HepG2 (cell line): ENCODE measurements around the gene KREMEN1. TPM values are rescaled to one million over a fixed set of nuclear protein-coding genes. Genes with fewer than 3 reads are reported as not detected.

Experiments
- AGO2 ChIP-seq: fragments of 200-400 bp; formaldehyde crosslinking; optimal IDR thresholded peaks from 2 replicates; pipeline ENCODE3; 2017; ENCODE audit warnings: mild to moderate bottlenecking, low read depth, low read length, moderate library complexity
- FOXC1 ChIP-seq: sonication (generic); formaldehyde crosslinking; IDR thresholded peaks from 2 replicates; pipeline ENCODE4 v1.8.0; 2022; ENCODE audit warnings: mild to moderate bottlenecking, missing genetic modification reagents, borderline replicate concordance
- FOXO1 ChIP-seq: sonication (generic); formaldehyde crosslinking; IDR thresholded peaks from 2 replicates; pipeline ENCODE4 v1.4.0; 2020; ENCODE audit warnings: missing genetic modification reagents
- HNF4A ChIP-seq: sonication (generic); formaldehyde crosslinking; IDR thresholded peaks from 2 replicates; pipeline ENCODE4 v1.4.0; 2020; ENCODE audit warnings: missing genetic modification reagents
- KMT2B ChIP-seq: IDR thresholded peaks from 2 replicates; pipeline ENCODE4 v1.6.1; 2016; ENCODE audit warnings: missing genetic modification reagents, missing compliant biosample characterization
- NFYC ChIP-seq: IDR thresholded peaks from 2 replicates; pipeline ENCODE4 v1.6.1; 2016; ENCODE audit warnings: missing genetic modification reagents, missing compliant biosample characterization
- NR2F1 ChIP-seq, 2 experiments: fragments of 450-650 bp in 1 of 2; formaldehyde crosslinking in 1 of 2; IDR thresholded peaks; 2 replicates each; pipeline versions ENCODE4 v1.5.0 to v1.6.1; 2016 to 2020; ENCODE audit warnings: mild to moderate bottlenecking in 1 of 2, missing compliant biosample characterization in 1 of 2, missing genetic modification reagents in 1 of 2, moderate library complexity in 1 of 2
- RCOR2 ChIP-seq: IDR thresholded peaks from 2 replicates; pipeline ENCODE4 v1.6.1; 2016; ENCODE audit warnings: missing biosample characterization, missing genetic modification reagents
- SALL1 ChIP-seq: sonication (generic); formaldehyde crosslinking; IDR thresholded peaks from 2 replicates; pipeline ENCODE4 v1.8.0; 2022; ENCODE audit warnings: mild to moderate bottlenecking, missing genetic modification reagents
- ZKSCAN5 ChIP-seq: sonication (generic); formaldehyde crosslinking; IDR thresholded peaks from 2 replicates; pipeline ENCODE4 v1.5.1; 2020; ENCODE audit warnings: mild to moderate bottlenecking, missing genetic modification reagents
- ZKSCAN8 ChIP-seq: IDR thresholded peaks from 2 replicates; pipeline ENCODE4 v1.6.1; 2016; ENCODE audit warnings: borderline replicate concordance, missing genetic modification reagents, missing compliant biosample characterization
- ZNF274 ChIP-seq: sonication (generic); formaldehyde crosslinking; IDR thresholded peaks from 2 replicates; pipeline ENCODE4 v1.5.1; 2020; ENCODE audit warnings: mild to moderate bottlenecking, missing genetic modification reagents
- ZNF607 ChIP-seq: sonication (generic); formaldehyde crosslinking; IDR thresholded peaks from 2 replicates; pipeline ENCODE4 v1.5.1; 2020; ENCODE audit warnings: missing genetic modification reagents, mild to moderate bottlenecking, borderline replicate concordance
- polyA plus RNA-seq, 8 experiments: library from polyadenylated mRNA; depleted of rRNA in 3 of 8; stranded (reverse) in 7 of 8; unstranded in 1 of 8; fragments of >200 nt; fragmentation: Illumina TruSeq in 4 of 8; extraction: Trizol in 4 of 8; gene quantifications; 2 replicates each; pipeline versions ENCODE4 v1.2.1 to v1.2.3, GENCODE V29; 2011 to 2016; ENCODE audit warnings: low read depth in 4 of 8, missing spikeins in 1 of 8, mixed read lengths in 1 of 8; ENCODE audit not compliant: insufficient read depth in 1 of 8
- total RNA-seq, 5 experiments: library from RNA; depleted of rRNA; stranded (reverse); fragments of >200 nt; fragmentation: Illumina TruSeq; extraction: Trizol; gene quantifications; 2 replicates each; pipeline ENCODE4 v1.2.3, GENCODE V29; 2016; ENCODE audit warnings: low read depth in 1 of 5
- TF ChIP-seq, protein P1 (sequence below): sonication (generic); formaldehyde crosslinking; IDR thresholded peaks from 2 replicates; pipeline ENCODE4 v1.5.1; 2020; ENCODE audit warnings: mild to moderate bottlenecking, missing genetic modification reagents, moderate library complexity
- TF ChIP-seq, protein P2 (sequence below): sonication (generic); formaldehyde crosslinking; IDR thresholded peaks from 2 replicates; pipeline ENCODE4 v1.4.0; 2020; ENCODE audit warnings: missing genetic modification reagents, borderline replicate concordance
- TF ChIP-seq, protein P3 (sequence below): sonication (generic); formaldehyde crosslinking; IDR thresholded peaks from 2 replicates; pipeline ENCODE4 v1.8.0; 2022; ENCODE audit warnings: missing genetic modification reagents, mild to moderate bottlenecking, moderate library complexity, borderline replicate concordance

Gene KREMEN1
- total and polyA plus RNA-seq, 2 of the 13 experiments (the other 11 are each of a cell fraction or from before 2014, with no cell fraction given), result 9.8 to 13.8 TPM

DNA sequence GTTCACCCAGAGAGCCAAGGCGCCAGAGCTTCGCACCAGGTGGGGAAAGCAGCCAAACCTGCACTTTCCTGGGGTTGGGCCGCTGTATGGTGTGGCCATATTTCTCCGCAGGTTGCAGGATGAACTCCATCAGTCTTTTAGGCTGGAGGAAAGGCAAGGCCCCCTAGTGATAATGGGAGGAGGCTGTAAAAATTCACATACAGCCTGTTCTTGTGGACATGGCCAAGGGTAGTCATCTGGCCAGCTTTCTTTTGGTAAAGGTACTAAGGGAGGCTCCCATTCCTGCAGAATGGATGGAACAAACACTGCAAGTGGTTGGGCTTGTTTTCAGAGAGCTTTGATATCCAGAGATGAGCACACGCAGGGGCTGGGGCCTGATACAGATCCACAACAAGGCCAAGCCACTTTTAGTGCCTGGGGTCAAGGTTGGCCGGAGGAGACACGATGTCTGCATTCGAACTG, 40.8 kb upstream of the KREMEN1 start (continued):
- TF ChIP-seq, protein P1, sequence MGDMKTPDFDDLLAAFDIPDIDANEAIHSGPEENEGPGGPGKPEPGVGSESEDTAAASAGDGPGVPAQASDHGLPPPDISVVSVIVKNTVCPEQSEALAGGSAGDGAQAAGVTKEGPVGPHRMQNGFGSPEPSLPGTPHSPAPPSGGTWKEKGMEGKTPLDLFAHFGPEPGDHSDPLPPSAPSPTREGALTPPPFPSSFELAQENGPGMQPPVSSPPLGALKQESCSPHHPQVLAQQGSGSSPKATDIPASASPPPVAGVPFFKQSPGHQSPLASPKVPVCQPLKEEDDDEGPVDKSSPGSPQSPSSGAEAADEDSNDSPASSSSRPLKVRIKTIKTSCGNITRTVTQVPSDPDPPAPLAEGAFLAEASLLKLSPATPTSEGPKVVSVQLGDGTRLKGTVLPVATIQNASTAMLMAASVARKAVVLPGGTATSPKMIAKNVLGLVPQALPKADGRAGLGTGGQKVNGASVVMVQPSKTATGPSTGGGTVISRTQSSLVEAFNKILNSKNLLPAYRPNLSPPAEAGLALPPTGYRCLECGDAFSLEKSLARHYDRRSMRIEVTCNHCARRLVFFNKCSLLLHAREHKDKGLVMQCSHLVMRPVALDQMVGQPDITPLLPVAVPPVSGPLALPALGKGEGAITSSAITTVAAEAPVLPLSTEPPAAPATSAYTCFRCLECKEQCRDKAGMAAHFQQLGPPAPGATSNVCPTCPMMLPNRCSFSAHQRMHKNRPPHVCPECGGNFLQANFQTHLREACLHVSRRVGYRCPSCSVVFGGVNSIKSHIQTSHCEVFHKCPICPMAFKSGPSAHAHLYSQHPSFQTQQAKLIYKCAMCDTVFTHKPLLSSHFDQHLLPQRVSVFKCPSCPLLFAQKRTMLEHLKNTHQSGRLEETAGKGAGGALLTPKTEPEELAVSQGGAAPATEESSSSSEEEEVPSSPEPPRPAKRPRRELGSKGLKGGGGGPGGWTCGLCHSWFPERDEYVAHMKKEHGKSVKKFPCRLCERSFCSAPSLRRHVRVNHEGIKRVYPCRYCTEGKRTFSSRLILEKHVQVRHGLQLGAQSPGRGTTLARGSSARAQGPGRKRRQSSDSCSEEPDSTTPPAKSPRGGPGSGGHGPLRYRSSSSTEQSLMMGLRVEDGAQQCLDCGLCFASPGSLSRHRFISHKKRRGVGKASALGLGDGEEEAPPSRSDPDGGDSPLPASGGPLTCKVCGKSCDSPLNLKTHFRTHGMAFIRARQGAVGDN (CRISPR knock-in tag), result 0 out of 2 replicates have a peak, but pooled peaks have one; percentile 35
- TF ChIP-seq FOXC1 (no peak), ZKSCAN5 (CRISPR knock-in tag) (no peak), RCOR2 (CRISPR knock-in tag) (peak; percentile 14; the same call in 1 of the 2 replicates), NFYC (no peak), FOXO1 (CRISPR knock-in tag) (peak; percentile 48; the same call in 1 of the 2 replicates), ZKSCAN8 (CRISPR knock-in tag) (no peak), NR2F1 (CRISPR knock-in tag; IDR thresholded peaks at IDR 0.05) (0 out of 4 replicates have a peak, but pooled peaks of 1 of the 2 experiments have one; percentile 59), HNF4A (CRISPR knock-in tag) (peak; percentile 62), KMT2B (CRISPR knock-in tag) (no peak), ZNF607 (CRISPR knock-in tag) (no peak), ZNF274 (no peak), SALL1 (CRISPR knock-in tag) (peak; percentile 68), AGO2 (peak; percentile 5)
- TF ChIP-seq, protein P2, sequence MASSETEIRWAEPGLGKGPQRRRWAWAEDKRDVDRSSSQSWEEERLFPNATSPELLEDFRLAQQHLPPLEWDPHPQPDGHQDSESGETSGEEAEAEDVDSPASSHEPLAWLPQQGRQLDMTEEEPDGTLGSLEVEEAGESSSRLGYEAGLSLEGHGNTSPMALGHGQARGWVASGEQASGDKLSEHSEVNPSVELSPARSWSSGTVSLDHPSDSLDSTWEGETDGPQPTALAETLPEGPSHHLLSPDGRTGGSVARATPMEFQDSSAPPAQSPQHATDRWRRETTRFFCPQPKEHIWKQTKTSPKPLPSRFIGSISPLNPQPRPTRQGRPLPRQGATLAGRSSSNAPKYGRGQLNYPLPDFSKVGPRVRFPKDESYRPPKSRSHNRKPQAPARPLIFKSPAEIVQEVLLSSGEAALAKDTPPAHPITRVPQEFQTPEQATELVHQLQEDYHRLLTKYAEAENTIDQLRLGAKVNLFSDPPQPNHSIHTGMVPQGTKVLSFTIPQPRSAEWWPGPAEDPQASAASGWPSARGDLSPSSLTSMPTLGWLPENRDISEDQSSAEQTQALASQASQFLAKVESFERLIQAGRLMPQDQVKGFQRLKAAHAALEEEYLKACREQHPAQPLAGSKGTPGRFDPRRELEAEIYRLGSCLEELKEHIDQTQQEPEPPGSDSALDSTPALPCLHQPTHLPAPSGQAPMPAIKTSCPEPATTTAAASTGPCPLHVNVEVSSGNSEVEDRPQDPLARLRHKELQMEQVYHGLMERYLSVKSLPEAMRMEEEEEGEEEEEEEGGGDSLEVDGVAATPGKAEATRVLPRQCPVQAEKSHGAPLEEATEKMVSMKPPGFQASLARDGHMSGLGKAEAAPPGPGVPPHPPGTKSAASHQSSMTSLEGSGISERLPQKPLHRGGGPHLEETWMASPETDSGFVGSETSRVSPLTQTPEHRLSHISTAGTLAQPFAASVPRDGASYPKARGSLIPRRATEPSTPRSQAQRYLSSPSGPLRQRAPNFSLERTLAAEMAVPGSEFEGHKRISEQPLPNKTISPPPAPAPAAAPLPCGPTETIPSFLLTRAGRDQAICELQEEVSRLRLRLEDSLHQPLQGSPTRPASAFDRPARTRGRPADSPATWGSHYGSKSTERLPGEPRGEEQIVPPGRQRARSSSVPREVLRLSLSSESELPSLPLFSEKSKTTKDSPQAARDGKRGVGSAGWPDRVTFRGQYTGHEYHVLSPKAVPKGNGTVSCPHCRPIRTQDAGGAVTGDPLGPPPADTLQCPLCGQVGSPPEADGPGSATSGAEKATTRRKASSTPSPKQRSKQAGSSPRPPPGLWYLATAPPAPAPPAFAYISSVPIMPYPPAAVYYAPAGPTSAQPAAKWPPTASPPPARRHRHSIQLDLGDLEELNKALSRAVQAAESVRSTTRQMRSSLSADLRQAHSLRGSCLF (CRISPR knock-in tag), result no peak
- TF ChIP-seq, protein P3, sequence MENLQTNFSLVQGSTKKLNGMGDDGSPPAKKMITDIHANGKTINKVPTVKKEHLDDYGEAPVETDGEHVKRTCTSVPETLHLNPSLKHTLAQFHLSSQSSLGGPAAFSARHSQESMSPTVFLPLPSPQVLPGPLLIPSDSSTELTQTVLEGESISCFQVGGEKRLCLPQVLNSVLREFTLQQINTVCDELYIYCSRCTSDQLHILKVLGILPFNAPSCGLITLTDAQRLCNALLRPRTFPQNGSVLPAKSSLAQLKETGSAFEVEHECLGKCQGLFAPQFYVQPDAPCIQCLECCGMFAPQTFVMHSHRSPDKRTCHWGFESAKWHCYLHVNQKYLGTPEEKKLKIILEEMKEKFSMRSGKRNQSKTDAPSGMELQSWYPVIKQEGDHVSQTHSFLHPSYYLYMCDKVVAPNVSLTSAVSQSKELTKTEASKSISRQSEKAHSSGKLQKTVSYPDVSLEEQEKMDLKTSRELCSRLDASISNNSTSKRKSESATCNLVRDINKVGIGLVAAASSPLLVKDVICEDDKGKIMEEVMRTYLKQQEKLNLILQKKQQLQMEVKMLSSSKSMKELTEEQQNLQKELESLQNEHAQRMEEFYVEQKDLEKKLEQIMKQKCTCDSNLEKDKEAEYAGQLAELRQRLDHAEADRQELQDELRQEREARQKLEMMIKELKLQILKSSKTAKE (CRISPR knock-in tag), result peak; percentile 29; the same call in 1 of the 2 replicates
